Spinal cord (tissue), 10 donors: ENCODE measurements around the gene SLCO1B3. TPM values are rescaled to one million over a fixed set of nuclear protein-coding genes. Genes with fewer than 3 reads are reported as not detected.

ENCODE experiments used
- DNase-seq, 6 donors: peaks; one replicate each; pipeline versions ENCODE4 v3.0.0 to v3.0.0-alpha.2; 2013 to 2015; ENCODE audit warnings: low spot score in 6 of 6, low read depth in 4 of 6
- H3K27ac ChIP-seq: one replicate; pipeline ENCODE4 v1.5.1; 2013; ENCODE audit warnings: low read depth, low read length, control low read depth
- H3K27me3 ChIP-seq: one replicate; pipeline ENCODE4 v1.6.1; 2013; ENCODE audit warnings: low read length; ENCODE audit not compliant: control insufficient read depth, insufficient read depth
- H3K36me3 ChIP-seq: one replicate; pipeline ENCODE4 v1.6.1; 2013; ENCODE audit warnings: low read length; ENCODE audit not compliant: control insufficient read depth, insufficient read depth
- H3K4me1 ChIP-seq: one replicate; pipeline ENCODE4 v1.6.1; 2013; ENCODE audit warnings: low read length; ENCODE audit not compliant: control insufficient read depth, insufficient read depth
- H3K4me3 ChIP-seq: one replicate; pipeline ENCODE4 v1.5.1; 2013; ENCODE audit warnings: low read depth, low read length, control low read depth
- H3K9me3 ChIP-seq: one replicate; pipeline ENCODE4 v1.6.1; 2013; ENCODE audit warnings: low read length; ENCODE audit not compliant: control insufficient read depth, insufficient read depth
- WGBS: methylation state at CpG from one replicate; pipeline ENCODE4 v1.1.5; 2013; ENCODE audit warnings: missing lambda C conversion rate; ENCODE audit not compliant: insufficient coverage; 5-methylcytosine and 5-hydroxymethylcytosine counted together
- polyA plus RNA-seq, 2 donors: library from polyadenylated mRNA; unstranded; fragments of 120-200 nt; gene quantifications; one replicate each; pipeline ENCODE4 v1.2.1, GENCODE V29; 2013; ENCODE audit not compliant: insufficient read length in 2 of 2
- small RNA-seq: library from RNA; depleted of rRNA; stranded (forward); fragments of <200 nt; gene quantifications from one replicate; pipeline ENCODE3, GENCODE V24; 2014; ENCODE audit warnings: low replicate concordance
- total RNA-seq, 2 donors: library from RNA; depleted of rRNA in 1 of 2; stranded (reverse); fragments of 120-200 nt in 1 of 2; fragments of >200 nt in 1 of 2; gene quantifications; one replicate each; pipeline versions ENCODE4 v1.2.3 to v1.2.4, GENCODE V29; 2013 to 2014
- donor health status: healthy.

SLCO1B3 gene
- total and polyA plus RNA-seq, 4 donors = 2.9 TPM; not detected in 3

GRCh38 chr12:20950248-20950647 is 139.7 kb downstream of the SLCO1B3 start:
- Histone ChIP-seq H3K27me3 (no peaks in the 10 kb centered on the region), H3K4me1 (no peaks in the 10 kb centered on the region), H3K4me3 (no peak overlapping the region), H3K36me3 (no peaks in the 10 kb centered on the region), H3K27ac (no peak overlapping the region), H3K9me3 (no peaks in the 10 kb centered on the region)
- DNase-seq = no peak
- WGBS = no CpG with 5 or more reads among the region's 3 CpGs

- Histone ChIP-seq H3K27ac (no peak overlapping the region), H3K27me3 (no peaks in the 10 kb centered on the region), H3K4me1 (no peaks in the 10 kb centered on the region), H3K36me3 (no peaks in the 10 kb centered on the region), H3K9me3 (peaks cover 3% of the 10 kb centered on the region), H3K4me3 (no peak overlapping the region)
- no CpG with 5 or more reads among the region's 2 CpGs for WGBS
- DNase-seq = no peak
These were observed 152.8 kb downstream of the SLCO1B3 start for GRCh38 chr12:20963303-20963702.

GRCh38 chr12:20963762-20964161 is 153.3 kb downstream of the SLCO1B3 start:
- Histone ChIP-seq H3K27me3 (no peaks in the 10 kb centered on the region), H3K9me3 (peaks cover 3% of the 10 kb centered on the region), H3K4me3 (no peak overlapping the region), H3K27ac (no peak overlapping the region), H3K4me1 (no peaks in the 10 kb centered on the region), H3K36me3 (no peaks in the 10 kb centered on the region)
- no peak for DNase-seq
- 94% methylated on average over 2 of the region's 4 CpGs for WGBS

Small RNA genes within 50 kb of the gene (small RNA-seq; reads per million reads assigned to genes)
- not detected for gene AC011604.1

Other genes starting within 250 kb of the SLCO1B3 start
- gene SLCO1C1, start 115.4 kb upstream of the SLCO1B3 start, total RNA-seq = 10 to 100 TPM; 12.0 to 22.8 TPM
- 10 to 100 TPM; 14.9 to 18.3 TPM for gene SLCO1C1, start 115.4 kb upstream of the SLCO1B3 start, polyA plus RNA-seq